ENCODE data around the gene RAPGEF1.
"Not testable (repeated sequence)": the region's sequence is repeated elsewhere in the genome, so short reads cannot be mapped to it uniquely, and the experiment has no call there.

Gene RAPGEF1

GRCh38 chr9:131681826-131682225 is 58.0 kb downstream of the RAPGEF1 start:
- not testable (repeated sequence) for DNase-seq

- DNase-seq: not testable (repeated sequence)
Observed at GRCh38 chr9:131681108-131681507, 58.8 kb downstream of the RAPGEF1 start.

- DNase-seq: no peak
Observed at GRCh38 chr9:131679261-131680020, 60.4 kb downstream of the RAPGEF1 start.

- peak; percentile 68 for DNase-seq
Observed at GRCh38 chr9:131678499-131679111, 61.3 kb downstream of the RAPGEF1 start.

GRCh38 chr9:131677444-131678180 is 62.3 kb downstream of the RAPGEF1 start:
- DNase-seq: no peak

GRCh38 chr9:131677049-131677443 is 62.8 kb downstream of the RAPGEF1 start:
- DNase-seq: no peak

- peak; percentile 47 for DNase-seq
Observed at GRCh38 chr9:131676431-131676972, 63.4 kb downstream of the RAPGEF1 start.

- DNase-seq: no peak
Observed at GRCh38 chr9:131675437-131676022, 64.3 kb downstream of the RAPGEF1 start.

GRCh38 chr9:131674425-131675421 is 65.2 kb downstream of the RAPGEF1 start:
- DNase-seq: no peak

- DNase-seq: no peak
Observed at GRCh38 chr9:131673531-131673930, 66.3 kb downstream of the RAPGEF1 start.

GRCh38 chr9:131673068-131673467 is 66.8 kb downstream of the RAPGEF1 start:
- no peak for DNase-seq

GRCh38 chr9:131672451-131672850 is 67.4 kb downstream of the RAPGEF1 start:
- DNase-seq: no peak

- DNase-seq: no peak
Observed at GRCh38 chr9:131671133-131671520, 68.7 kb downstream of the RAPGEF1 start.

- no peak for DNase-seq
Observed at GRCh38 chr9:131670247-131671132, 69.4 kb downstream of the RAPGEF1 start.

- DNase-seq: no peak
Observed at GRCh38 chr9:131669269-131670157, 70.4 kb downstream of the RAPGEF1 start.

- peak; percentile 65 for DNase-seq
Observed at GRCh38 chr9:131668439-131669268, 71.2 kb downstream of the RAPGEF1 start.

GRCh38 chr9:131668057-131668438 is 71.8 kb downstream of the RAPGEF1 start:
- no peak for DNase-seq

- DNase-seq: peak; percentile 59
Observed at GRCh38 chr9:131667576-131667975, 72.3 kb downstream of the RAPGEF1 start.

- DNase-seq: peak; percentile 24
Observed at GRCh38 chr9:131666774-131667173, 73.1 kb downstream of the RAPGEF1 start.

Measured in effector CD4-positive, alpha-beta T cell (primary cell).